ENCODE results near the gene ZCCHC4.

The ZCCHC4 gene, protein sequence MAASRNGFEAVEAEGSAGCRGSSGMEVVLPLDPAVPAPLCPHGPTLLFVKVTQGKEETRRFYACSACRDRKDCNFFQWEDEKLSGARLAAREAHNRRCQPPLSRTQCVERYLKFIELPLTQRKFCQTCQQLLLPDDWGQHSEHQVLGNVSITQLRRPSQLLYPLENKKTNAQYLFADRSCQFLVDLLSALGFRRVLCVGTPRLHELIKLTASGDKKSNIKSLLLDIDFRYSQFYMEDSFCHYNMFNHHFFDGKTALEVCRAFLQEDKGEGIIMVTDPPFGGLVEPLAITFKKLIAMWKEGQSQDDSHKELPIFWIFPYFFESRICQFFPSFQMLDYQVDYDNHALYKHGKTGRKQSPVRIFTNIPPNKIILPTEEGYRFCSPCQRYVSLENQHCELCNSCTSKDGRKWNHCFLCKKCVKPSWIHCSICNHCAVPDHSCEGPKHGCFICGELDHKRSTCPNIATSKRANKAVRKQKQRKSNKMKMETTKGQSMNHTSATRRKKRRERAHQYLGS

DNA sequence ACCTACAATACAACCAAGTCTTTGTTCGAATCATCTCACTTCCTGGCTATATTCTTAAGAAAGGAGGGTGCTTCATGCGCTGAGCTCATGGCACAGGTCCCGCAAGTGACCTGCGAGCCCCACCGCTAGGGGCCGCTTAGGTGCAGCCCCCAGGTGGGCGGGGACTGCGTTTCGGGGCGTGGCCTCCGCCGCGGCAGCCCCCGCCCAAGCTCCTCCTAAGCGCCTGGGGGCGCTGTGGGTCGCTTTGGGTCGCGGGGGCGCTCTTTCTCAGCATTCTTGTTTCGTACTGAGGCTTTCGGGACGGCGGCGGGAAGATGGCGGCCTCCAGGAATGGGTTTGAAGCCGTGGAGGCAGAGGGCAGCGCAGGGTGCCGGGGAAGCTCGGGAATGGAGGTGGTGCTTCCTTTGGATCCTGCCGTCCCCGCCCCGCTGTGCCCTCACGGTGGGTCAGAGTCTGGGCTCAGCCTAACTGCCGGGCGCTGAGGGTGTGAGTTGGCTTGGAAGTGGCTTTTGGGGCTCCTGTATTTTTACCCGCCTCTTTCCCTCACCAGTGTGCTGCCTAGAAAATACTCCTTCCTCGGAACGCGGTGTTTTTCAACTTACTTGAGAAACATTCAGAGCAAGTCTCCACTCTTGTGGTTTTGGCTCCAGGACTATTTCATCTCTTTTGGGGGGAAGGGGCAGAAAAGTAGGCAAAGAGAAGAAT lies at the start of gene ZCCHC4:
TSS of gene ZCCHC4 (plus strand) at position 279 of the 705 bp plus-strand sequence. CDS start at position 315, 36 bp downstream.
- DNase-seq (ENCODE audit: low read depth in 1 of 2, low spot score in 1 of 2): peak; percentile 80 to 85

DNA sequence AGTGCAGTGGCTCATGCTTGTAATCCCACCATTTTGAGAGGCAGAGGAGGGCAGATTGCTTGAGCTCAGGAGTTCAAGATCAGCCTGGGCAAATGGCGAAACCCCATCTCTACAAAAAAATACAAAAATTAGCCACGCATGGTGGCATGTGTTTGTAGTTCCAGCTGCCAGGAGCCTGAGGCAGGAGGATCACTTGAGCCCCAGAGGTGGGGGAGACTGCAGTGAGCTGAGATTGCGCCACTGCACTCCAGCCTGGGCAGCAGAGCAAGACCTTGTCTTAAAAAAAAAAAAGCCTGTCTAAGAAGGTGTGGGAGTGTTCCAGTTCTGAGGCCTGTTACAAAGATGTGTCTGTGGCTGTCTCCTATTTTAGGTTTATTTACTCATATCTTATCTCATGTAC lies 40.7 kb upstream of the ZCCHC4 start:
- no peak for DNase-seq (ENCODE audit: low read depth in 1 of 2, low spot score in 1 of 2)

DNA sequence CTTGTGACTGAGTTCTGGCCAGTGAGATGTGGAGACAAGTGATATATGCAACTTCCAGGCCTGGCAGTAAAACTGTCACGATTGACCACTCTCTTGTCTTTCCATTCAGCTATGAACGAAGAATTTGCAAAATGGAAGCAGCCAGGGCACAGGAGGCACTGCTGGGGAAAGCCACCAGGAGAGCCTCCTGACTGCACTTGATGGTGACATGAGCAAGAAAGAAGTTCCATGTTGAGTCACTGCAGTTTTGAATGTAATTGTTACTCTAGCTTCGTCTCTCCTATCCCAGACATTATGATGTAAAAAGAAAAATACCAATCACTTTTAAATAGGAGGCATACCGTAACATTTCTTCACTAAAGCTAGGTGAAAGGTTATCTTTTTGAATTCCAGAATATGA lies 32.4 kb upstream of the ZCCHC4 start:
- DNase-seq (ENCODE audit: low read depth in 1 of 2, low spot score in 1 of 2): no peak

DNA sequence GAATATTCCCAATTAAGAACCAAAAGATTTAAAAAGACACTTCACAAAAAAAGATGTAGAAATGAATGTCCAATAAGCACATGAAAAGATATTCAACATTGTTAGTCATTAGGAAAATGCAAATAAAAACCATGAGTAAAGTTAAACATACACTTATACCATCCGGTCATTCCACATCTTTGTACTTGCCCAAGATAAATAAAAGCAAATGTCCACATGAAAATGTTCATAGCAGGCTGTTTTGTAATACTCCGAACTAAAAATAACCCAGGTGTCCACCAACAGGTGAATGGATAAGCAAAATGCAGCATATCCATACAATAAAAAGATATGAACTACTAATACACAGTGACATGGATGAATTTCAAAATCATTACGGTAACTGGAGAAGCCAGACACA lies 28.6 kb upstream of the ZCCHC4 start:
- no peak for DNase-seq (ENCODE audit: low read depth in 1 of 2, low spot score in 1 of 2)

DNA sequence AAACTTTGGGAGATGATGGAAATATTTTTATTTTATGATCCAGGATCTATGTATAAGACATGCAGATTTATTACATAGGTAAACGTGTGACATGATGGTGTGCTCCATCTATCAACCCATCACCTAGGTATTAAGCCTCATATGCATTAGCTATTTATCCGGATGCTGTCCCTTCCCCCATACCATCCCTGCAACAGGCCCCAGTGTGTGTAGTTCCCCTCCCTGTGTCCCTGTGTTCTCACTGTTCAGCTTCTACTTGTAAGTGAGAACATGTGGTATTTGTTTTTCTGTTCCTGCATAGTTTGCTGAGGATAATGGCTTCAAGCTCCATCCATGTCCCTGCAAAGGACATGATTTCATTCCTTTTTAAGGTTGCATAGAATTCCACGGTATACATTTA lies 28.1 kb upstream of the ZCCHC4 start:
- DNase-seq (ENCODE audit: low read depth in 1 of 2, low spot score in 1 of 2): no peak

DNA sequence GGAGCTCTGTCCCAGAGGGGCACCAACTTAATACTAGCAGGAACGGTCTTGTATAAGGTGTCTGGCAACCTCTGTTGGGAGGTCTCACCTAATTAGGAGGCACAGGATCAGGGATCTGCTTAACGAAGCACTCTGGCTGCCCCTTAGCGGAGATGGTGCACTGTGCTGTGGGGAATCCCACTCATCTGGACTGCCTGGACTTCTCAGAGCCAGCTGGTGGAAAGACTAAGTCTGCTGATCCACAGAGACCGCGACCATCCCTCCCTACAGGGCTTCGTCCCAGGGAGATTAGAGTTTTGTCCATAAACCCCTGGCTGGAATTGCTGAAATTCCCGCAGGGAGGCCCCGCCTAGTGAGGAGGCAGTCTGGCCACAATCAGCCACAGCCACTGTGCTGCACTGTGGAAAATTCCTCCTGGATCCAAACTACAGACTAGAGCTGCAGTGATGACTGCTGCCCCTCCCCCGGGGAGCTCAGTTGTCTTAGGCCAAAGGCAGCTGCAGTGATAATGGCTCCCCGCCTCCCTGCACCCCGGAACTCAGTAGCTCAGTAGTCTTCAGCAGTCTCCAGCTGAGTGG lies 22.0 kb upstream of the ZCCHC4 start:
- no peak for DNase-seq (ENCODE audit: low read depth in 1 of 2, low spot score in 1 of 2)

DNA sequence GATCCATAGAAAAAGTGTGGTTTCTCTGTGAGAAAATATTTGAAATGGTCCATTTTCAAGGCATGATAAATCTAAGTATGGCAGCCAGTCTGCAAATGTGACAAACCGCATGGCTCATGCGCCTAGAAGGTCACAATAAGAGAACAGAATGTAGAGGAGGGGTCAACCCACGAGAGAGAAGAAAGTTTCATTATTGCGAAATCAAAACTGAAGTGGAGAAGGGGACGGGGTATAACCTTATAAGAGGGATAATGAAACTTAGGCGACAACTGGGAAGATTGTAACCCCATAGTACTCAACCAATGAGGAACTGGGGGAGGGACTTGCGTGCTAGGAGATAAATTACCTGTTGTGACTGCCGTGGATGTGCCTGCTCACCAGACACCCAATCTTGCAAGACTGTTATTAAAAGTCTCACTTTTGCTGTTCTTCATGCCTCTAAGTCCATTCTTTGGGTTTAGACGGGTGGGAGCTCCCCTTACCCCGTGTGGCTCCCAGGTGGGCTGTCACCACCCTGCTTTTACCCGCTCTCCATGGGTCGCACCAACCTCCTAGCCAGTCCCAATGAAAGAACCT lies 21.3 kb upstream of the ZCCHC4 start:
- no peak for DNase-seq (ENCODE audit: low read depth in 1 of 2, low spot score in 1 of 2)

DNA sequence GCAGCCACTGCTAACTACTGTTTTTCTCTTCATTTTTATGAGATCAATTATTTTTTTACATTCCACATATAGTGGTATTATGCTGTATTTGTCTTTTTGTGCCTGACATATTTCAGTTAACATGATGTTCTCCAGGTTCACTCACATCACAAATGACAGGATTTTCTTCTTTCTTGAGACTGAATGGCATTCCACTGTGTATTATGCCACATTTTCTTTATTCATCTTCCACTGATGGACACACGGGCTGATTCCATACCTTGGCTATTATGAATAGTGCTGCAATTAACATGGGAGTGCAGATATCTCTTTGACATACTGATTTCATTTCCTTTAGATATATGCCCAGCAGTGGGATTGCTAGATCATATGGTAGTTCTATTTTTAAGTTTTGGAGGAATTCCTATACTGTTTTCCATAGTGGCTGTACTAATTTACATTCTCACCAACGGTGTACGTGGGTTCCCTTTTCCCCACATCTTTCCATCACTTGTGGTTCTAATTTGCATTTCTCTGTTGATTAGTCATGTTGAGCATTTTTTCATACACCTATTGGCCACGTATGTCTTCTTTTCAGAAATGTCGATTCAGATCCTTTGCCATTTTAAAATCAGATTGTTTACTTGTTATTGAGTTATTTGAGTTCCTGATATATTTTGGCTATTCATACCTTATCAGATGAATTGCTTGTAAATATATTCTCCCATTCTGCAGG lies 14.9 kb upstream of the ZCCHC4 start:
- no peak for DNase-seq (ENCODE audit: low read depth in 1 of 2, low spot score in 1 of 2)

DNA sequence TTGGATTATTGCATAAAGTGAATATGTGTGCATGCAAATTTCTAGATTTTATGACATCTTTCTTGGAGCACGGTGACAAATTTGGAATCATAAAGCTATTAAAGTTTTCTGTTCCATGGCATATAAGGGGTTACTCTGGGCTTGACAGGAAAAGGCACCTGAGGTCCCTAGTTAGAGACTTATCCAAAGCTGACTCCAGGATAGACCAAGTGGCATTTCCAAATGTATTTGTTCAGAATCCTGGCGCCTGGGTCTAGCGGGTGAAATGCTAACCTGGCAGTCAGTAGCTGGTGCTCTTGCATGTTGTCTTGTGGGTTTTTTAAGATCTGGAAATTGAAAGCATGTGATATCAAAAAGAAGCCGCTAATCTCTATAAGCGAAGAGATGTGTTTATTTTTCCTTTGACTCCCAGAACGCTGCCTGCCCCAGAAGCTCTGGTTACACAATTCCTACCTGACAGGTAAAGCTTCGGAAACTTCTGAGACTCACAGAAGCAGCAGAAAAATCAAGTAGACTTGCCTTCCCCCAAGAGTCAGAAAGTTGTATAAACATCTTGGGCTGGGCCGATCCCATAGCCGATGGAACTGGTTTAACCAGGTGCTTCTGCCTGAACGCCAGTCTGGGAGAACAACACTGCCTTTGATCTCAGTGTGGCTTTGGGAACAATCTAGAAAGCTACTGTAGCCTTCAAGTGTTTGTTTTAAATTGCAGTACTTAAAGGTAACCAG lies 12.9 kb upstream of the ZCCHC4 start:
- no peak for DNase-seq (ENCODE audit: low read depth in 1 of 2, low spot score in 1 of 2)

DNA sequence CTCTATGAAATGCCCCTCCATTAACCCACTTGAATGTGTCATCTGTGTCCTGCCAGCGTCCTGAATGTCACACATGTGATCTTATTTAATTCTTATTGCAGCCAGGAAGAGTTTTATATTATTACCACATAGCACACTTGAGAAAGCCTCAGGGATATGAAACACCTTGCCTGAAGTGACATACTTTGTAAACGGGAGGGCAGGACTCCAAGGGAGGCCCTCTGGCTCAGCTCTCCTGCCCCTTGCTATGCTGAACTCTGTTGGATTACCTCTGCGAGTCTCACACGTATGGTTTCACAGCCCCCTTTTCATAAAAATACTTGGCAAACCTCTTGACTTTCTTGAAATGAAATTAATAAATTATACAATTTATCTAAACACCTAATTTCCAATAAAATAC lies 11.1 kb upstream of the ZCCHC4 start:
- no peak for DNase-seq (ENCODE audit: low read depth in 1 of 2, low spot score in 1 of 2)

DNA sequence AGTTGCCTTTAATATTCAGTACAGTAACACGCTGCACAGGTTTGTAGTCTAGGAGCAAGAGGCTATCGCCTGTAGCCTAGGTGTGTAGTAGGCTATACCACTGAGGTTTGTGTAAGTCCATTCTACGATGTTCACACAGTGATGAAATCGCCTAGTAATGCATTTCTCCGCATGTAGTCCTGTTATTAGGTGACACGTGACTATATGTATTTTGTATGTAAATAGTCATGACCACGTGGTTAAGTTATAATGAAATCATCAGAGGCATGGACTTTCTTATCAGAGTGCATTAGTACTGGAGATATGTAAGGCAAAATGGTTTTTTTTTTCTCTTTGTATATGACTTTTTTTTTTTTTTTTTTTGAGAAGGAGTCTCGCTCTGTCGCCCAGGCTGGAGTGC lies 9.9 kb upstream of the ZCCHC4 start:
- DNase-seq (ENCODE audit: low read depth in 1 of 2, low spot score in 1 of 2): no peak

DNA sequence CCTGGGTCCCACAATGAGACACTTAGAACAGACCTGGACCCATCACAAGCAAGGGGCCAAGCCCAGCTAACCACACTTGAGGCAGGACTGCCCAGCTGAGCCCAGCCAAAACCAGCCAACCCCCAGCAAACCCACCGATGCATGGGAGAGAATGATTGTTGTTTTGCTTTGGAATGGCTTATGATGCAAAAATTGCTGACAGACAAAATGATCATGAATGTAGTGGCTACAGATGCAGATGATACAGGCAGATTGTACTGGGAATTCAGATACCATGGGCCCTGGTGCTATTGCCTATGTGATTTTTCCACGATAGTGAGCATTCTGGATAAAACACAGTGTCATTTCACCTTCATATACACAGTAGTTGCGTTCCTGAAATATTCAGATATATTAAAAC lies 9.0 kb upstream of the ZCCHC4 start:
- DNase-seq (ENCODE audit: low read depth in 1 of 2, low spot score in 1 of 2): no peak

DNA sequence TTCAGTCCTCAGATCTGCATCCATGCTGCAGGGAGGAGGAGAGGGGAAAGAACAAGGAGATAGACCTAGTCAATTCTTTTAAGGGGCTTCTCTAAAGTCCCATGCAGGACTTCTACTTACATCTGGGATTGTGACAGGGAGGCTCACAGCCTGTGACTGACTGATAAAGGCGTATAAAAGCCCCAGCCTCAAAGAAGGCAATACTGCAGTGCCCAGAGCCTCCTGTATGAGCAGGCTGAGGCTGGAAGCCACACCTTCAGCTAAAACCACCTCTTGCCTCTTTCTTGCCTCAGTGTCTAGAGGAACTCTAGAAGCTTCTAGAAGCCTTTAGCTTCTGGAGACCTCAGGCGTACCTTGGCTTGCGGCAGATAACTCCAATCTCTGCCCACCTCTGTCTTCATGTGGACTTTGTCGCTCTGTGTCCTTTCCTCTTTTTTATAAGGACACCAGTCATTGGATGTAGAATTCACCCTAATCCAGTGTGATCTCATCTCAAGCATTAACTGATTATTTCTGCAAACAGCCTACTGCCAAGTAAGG lies 6.0 kb upstream of the ZCCHC4 start:
- DNase-seq (ENCODE audit: low read depth in 1 of 2, low spot score in 1 of 2): no peak

DNA sequence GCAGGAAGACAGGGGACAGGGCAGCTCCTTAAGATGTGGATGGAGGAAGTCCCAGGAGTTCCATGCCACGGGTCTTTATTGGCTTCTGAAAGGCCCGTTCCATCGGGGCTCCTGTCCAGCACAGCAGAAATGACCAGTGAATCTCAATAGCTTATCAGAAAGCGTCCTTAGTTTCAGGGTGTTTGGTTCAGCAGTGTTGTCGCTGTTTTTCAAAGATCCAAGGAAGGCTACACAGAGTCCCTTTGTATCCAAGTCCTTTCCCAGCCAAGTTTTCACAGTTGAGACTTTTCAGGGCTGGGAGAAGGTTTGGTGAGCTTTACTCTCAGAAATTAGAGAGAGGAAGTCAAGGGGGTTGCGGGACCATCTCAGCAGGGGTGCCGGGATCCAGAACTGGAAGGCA lies 5.0 kb upstream of the ZCCHC4 start:
- DNase-seq (ENCODE audit: low read depth in 1 of 2, low spot score in 1 of 2): no peak

DNA sequence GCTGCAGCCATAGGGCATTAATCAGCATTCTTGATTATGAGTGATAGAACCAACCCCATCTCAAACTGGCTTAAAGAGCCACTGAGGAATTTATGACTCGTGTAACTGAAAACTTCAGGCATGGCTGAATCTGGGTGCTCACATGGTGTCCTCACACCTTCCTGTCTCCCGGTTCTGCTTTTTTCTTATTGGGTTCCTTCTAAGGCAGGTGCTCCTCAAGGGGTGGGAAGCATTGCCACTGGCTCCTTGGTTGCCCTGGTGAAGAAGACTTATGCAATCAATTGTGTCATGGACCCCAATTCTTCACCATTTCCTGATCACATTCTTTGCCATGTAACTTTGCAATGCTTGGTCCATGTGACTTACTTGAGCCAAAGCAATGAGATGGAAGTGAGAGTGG lies 4.3 kb upstream of the ZCCHC4 start:
- no peak for DNase-seq (ENCODE audit: low read depth in 1 of 2, low spot score in 1 of 2)

DNA sequence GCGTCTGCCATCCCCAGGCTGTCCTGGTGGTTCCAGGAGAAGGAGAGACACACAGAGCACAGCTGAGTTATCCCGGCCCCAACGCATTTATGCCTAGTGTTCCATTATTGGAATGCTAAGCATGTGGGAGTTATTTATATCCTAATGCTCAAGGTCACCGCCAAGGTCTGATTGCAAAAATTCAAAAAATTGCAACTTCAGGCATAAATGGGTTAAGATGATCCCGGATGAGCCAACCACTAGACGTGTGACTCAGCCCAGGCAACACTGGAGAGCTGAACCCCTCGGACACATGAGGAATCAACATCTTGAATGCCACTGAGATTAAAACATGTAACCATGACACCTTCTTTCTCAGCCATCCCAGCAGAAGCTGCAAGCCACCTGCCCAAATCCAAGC lies 3.8 kb upstream of the ZCCHC4 start:
- DNase-seq (ENCODE audit: low read depth in 1 of 2, low spot score in 1 of 2): no peak

DNA sequence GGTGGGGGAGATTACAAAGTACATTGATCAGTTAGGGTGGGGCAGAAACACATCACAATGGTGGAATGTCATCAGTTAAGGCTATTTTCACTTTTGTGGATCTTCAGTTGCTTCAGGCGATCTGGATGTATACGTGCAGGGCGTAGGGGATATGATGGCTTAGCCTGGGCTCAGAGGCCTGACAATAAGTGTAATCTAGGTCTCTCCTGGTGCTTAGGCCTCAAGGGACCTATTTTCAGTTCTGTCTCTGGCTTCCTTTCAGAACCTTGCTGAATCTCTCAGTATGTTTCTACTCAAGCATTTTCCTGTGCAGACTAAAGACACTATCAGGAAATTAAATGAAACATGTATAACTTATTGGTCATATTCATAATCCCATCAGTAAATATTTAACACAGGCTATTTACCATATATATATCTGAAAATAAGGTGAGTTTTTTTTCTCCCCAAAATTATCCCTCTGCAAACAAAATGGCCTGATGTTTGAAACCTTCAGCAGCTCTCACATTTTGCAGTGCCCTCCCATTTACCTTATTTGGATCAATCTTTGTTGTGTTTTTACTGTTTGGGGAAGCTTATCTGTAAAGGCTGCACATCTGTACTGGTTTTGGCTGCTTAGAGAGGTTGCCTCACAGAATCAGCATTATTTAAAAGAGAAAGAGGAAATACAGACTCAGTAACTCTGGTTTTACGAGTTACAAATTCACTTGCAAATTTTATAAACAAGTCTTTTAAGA lies 2.3 kb upstream of the ZCCHC4 start:
- DNase-seq (ENCODE audit: low read depth in 1 of 2, low spot score in 1 of 2): no peak

DNA sequence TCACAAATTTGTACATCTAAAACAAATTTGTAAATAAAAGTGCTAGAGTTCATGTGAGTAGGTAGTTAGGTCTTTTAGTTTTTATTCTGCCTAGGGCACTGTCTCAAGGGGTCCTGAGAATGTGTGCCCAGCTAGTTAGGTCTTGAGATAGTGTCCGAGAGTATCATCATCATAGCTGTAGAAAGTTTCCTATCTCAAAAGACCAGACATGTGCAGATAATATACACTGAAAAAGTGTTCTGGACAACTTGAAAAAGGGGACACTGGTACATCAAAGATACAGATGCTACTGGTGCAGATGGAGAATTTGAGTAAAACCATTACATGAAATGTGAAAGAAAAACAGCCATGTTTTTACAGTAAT lies 1.8 kb upstream of the ZCCHC4 start:
- DNase-seq (ENCODE audit: low read depth in 1 of 2, low spot score in 1 of 2): no peak

DNA sequence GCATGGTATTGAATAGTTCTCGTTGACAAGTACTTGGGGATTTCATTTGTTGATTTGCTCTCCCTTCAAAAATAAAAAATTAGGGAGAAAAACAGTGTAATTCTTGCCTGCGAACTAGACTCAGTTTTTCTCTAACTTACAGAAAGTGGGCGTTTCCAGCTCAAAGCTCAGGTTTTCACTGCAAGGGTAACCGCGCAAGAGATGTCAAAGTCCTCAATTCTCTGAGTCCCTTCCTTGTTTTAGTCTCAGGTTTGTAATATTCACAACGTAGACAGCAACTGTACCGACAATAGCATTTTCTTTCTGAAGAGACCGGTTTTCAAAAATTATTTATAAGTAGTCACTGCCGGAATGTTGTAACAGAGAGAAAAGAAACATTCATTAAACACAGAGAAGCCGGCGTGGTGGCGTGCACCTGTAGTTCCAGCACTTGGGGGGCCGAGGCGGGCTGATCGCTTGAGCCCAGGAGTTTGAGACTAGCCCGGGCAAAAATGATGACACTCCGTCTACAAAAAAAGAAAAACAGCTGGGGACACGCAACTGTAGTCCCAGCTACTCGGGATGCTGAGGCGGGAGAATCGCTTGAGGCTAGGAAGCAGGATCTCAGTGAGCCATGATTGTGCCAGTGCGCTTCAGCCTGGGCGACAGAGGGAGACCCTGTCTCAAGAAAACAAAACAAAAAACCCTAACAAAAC lies 774 bp downstream of the ZCCHC4 start:
- no peak for DNase-seq (ENCODE audit: low read depth in 1 of 2, low spot score in 1 of 2)

All from stimulated activated CD4-positive, alpha-beta T cell treated with anti-CD3 and anti-CD28 coated beads, Interleukin-15, amount 100 ng/mL, for 1 hour (primary cell).